ENCODE data around the gene LMBRD1. TPM values are rescaled to one million over a fixed set of nuclear protein-coding genes. Genes with fewer than 3 reads are reported as not detected.

The LMBRD1 gene
- total RNA-seq, 4 donors from 2014 or later, result 35.5 to 89.8 (median 70.7) TPM

DNA sequence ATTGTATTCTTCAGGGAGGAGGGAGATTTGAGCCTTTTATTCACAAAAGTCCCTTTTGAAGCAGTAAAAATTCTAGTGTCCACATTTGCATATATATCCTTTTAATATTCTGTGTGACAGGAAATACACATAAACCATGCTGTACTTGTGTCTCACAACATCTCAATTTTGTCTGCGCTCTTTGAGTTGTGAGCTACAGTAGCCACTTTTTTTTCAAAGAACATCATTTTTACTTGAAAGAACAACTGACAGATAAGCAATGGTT lies 21.3 kb downstream of the LMBRD1 start:
- in situ Hi-C loops (cut with MboI; ENCODE audit: low pct_ligation_motif_present in 1 of 4, low pct_unique_long_range_greater_than_20kb in 1 of 4, low sequenced_read_pairs in 3 of 4) (no loop called here), intact Hi-C loops (cut with DNase I; ENCODE audit: low total_unique reads) (no loop called here)
- no peaks in the 10 kb centered on the region for H3K36me3 ChIP-seq
- no peaks in the 10 kb centered on the region for H3K9me3 ChIP-seq
- no peaks in the 10 kb centered on the region for H3K27me3 ChIP-seq
- 86 to 100% methylated on average over 1 of the region's 1 CpG for WGBS, 2 donors (ENCODE audit: low coverage in 1 of 2)
- H3K27ac ChIP-seq, result no peak overlapping the region
- H3K4me1 ChIP-seq, result peaks cover 0 to 4% (median under 1%) of the 10 kb centered on the region in 4 donors
- no peak overlapping the region for H3K4me3 ChIP-seq
- no peak for DNase-seq
- TF ChIP-seq POLR2A (IDR thresholded peaks at IDR 0.05), result no peak
- TF ChIP-seq POLR2AphosphoS5 (IDR thresholded peaks at IDR 0.05), result no peak

DNA sequence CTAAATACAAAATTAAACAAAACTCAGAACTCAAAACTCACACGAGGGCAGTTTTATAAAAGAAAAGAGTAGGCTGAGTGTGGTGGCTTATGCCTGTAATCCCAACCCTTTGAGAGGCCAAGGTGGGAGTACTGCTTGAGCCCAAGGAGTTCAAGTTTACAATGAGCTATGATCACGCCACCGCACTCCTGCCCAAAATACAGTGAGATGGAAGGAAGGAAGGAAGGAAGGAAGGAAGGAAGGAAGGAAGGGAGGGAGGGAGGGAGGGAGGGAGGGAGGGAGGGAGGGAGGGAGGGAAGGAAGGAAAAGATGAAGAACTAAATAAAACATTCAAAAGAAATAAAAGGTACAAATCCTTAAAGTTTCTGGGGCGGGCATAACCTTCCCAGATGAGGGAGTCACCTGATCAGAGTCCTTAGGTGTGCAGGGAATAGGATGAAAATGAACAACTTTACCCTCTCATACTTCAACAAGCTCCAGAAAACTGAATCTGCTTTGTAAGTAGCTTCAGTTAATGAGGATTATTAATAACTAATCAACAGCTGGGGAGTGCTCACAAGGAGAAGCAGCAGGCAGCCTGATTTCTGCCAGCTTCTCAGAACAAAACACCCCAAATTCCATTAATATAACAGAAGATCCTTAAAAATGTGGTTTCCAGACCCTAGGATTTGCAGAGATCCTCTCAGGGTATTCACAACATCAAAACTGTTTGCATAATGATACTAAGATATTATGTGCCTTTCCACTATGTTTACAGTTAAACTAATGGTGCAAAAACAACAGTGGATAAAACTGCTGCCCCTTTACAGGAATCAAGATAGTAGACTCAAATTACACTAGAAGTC lies 21.8 kb downstream of the LMBRD1 start:
- Histone ChIP-seq H3K27ac (no peak overlapping the region), H3K9me3 (no peaks in the 10 kb centered on the region), H3K27me3 (no peaks in the 10 kb centered on the region), H3K36me3 (no peaks in the 10 kb centered on the region), H3K4me1 (no peaks in the 10 kb centered on the region), H3K4me3 (no peak overlapping the region)
- TF ChIP-seq POLR2AphosphoS5 (IDR thresholded peaks at IDR 0.05), result no peak
- no peak for TF ChIP-seq POLR2A (IDR thresholded peaks at IDR 0.05)
- no peak for TF ChIP-seq EP300 (IDR thresholded peaks at IDR 0.05; ENCODE audit: low read depth)
- TF ChIP-seq, protein P1, sequence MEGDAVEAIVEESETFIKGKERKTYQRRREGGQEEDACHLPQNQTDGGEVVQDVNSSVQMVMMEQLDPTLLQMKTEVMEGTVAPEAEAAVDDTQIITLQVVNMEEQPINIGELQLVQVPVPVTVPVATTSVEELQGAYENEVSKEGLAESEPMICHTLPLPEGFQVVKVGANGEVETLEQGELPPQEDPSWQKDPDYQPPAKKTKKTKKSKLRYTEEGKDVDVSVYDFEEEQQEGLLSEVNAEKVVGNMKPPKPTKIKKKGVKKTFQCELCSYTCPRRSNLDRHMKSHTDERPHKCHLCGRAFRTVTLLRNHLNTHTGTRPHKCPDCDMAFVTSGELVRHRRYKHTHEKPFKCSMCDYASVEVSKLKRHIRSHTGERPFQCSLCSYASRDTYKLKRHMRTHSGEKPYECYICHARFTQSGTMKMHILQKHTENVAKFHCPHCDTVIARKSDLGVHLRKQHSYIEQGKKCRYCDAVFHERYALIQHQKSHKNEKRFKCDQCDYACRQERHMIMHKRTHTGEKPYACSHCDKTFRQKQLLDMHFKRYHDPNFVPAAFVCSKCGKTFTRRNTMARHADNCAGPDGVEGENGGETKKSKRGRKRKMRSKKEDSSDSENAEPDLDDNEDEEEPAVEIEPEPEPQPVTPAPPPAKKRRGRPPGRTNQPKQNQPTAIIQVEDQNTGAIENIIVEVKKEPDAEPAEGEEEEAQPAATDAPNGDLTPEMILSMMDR (IDR thresholded peaks at IDR 0.05), result no peak
- no peak for DNase-seq
- intact Hi-C loops (cut with DNase I; ENCODE audit: low total_unique reads) (no loop called here), in situ Hi-C loops (cut with MboI; ENCODE audit: low pct_ligation_motif_present in 1 of 4, low pct_unique_long_range_greater_than_20kb in 1 of 4, low sequenced_read_pairs in 3 of 4) (no loop called here)
- 83 to 88% methylated on average over 3 to 4 of the region's 4 CpGs for WGBS, 2 donors (ENCODE audit: low coverage in 1 of 2)

GRCh38 chr6:69771158-69771906 lies 25.5 kb downstream of the LMBRD1 start:
- H3K36me3 ChIP-seq, result no peaks in the 10 kb centered on the region
- 83 to 95% methylated on average over 4 to 5 of the region's 5 CpGs for WGBS, 2 donors (ENCODE audit: low coverage in 1 of 2)
- in situ Hi-C loops (cut with MboI; ENCODE audit: low pct_ligation_motif_present in 1 of 4, low pct_unique_long_range_greater_than_20kb in 1 of 4, low sequenced_read_pairs in 3 of 4), result no loop called here
- intact Hi-C loops (cut with DNase I; ENCODE audit: low total_unique reads), result no loop called here
- no peak for DNase-seq
- no peaks in the 10 kb centered on the region for H3K4me1 ChIP-seq
- no peak overlapping the region for H3K27ac ChIP-seq
- no peaks in the 10 kb centered on the region for H3K27me3 ChIP-seq
- no peak overlapping the region for H3K4me3 ChIP-seq
- H3K9me3 ChIP-seq, result no peaks in the 10 kb centered on the region
- TF ChIP-seq, protein P1 (IDR thresholded peaks at IDR 0.05), result no peak
- no peak for TF ChIP-seq POLR2A (IDR thresholded peaks at IDR 0.05)
- TF ChIP-seq POLR2AphosphoS5 (IDR thresholded peaks at IDR 0.05), result no peak
- TF ChIP-seq EP300 (IDR thresholded peaks at IDR 0.05; ENCODE audit: low read depth), result no peak

DNA sequence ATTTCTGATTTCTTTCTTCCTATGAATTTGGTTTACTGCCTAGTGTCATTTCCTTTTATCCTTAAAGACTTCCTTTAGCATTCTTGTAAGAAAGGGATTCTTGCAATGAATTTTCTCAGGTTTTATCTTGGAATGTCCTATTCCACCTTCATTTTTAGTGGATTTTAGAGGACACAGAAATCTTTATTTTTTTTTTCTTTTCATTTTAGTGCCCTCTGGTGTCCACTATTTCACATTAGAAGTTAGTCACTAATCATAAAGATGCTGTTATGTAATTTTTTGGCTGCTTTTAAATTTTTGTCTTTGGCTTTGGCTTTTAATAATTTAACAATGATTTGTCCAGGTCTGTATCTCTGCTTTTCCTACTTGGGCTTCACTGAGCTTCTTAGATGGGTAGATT lies 28.1 kb downstream of the LMBRD1 start:
- H3K27me3 ChIP-seq, result no peaks in the 10 kb centered on the region
- H3K36me3 ChIP-seq, result no peaks in the 10 kb centered on the region
- in situ Hi-C loops (cut with MboI; ENCODE audit: low pct_ligation_motif_present in 1 of 4, low pct_unique_long_range_greater_than_20kb in 1 of 4, low sequenced_read_pairs in 3 of 4), result no loop called here
- intact Hi-C loops (cut with DNase I; ENCODE audit: low total_unique reads), result no loop called here
- H3K4me3 ChIP-seq, result no peak overlapping the region
- H3K4me1 ChIP-seq, result no peaks in the 10 kb centered on the region
- no peaks in the 10 kb centered on the region for H3K9me3 ChIP-seq
- no peak overlapping the region for H3K27ac ChIP-seq
- DNase-seq, result no peak
- TF ChIP-seq POLR2AphosphoS5 (IDR thresholded peaks at IDR 0.05), result no peak
- TF ChIP-seq, protein P1 (IDR thresholded peaks at IDR 0.05), result no peak
- TF ChIP-seq POLR2A (IDR thresholded peaks at IDR 0.05), result no peak
- TF ChIP-seq EP300 (IDR thresholded peaks at IDR 0.05; ENCODE audit: low read depth), result no peak

Data from transverse colon (tissue), 4 donors.